ENCODE results near the gene CDV3.

GRCh38 chr3:133547432-133548041, 25.9 kb upstream of the CDV3 start:
- TF ChIP-seq CTCF (IDR thresholded peaks at IDR 0.05): no peak
- no peak for TF ChIP-seq POLR2A (IDR thresholded peaks at IDR 0.05)

All from uterus (tissue), 2 donors.